Tibial artery (tissue), 4 donors: ENCODE data around the gene FRYL.

Experiments used
- DNase-seq, 2 donors: peaks; one replicate each; pipeline ENCODE4 v3.0.0-alpha.2; 2019
- H3K27ac ChIP-seq, 2 donors: fragments of 200-600 bp; sonication (generic) in 1 of 2; 1 replicate in 1 of 2; 2 replicates in 1 of 2; pipeline ENCODE4 v1.5.1; 2018 to 2019; ENCODE audit warnings: mild to moderate bottlenecking in 1 of 2
- H3K27me3 ChIP-seq, 2 donors: fragments of 200-600 bp; sonication (generic) in 1 of 2; one replicate each; pipeline versions ENCODE4 v1.5.1 to v1.6.0; 2016 to 2019
- H3K36me3 ChIP-seq, 3 donors: fragments of 200-600 bp; sonication (generic) in 2 of 3; one replicate each; pipeline ENCODE4 v1.5.1; 2016 to 2019; ENCODE audit warnings: mild to moderate bottlenecking in 2 of 3
- H3K4me1 ChIP-seq, 4 donors: fragments of 200-600 bp; sonication (generic) in 2 of 4; 1 replicate in 3 of 4; 2 replicates in 1 of 4; pipeline ENCODE4 v1.5.1; 2016 to 2019
- H3K4me3 ChIP-seq, 2 donors: fragments of 200-600 bp; sonication (generic) in 1 of 2; 1 replicate in 1 of 2; 2 replicates in 1 of 2; pipeline ENCODE4 v1.5.1; 2018 to 2019; ENCODE audit warnings: mild to moderate bottlenecking in 2 of 2
- H3K9me3 ChIP-seq, 3 donors: fragments of 200-600 bp; sonication (generic) in 1 of 3; one replicate each; pipeline ENCODE4 v1.5.1; 2016 to 2019
- CTCF ChIP-seq, 2 experiments: fragments of 200-600 bp in 1 of 2; fragments of 450-650 bp in 1 of 2; IDR thresholded peaks; one replicate each; pipeline ENCODE4 v1.5.1; 2017 to 2019; ENCODE audit warnings: antibody characterized with exemption in 2 of 2, mild to moderate bottlenecking in 1 of 2, moderate library complexity in 1 of 2
- intact Hi-C: fragments of 100-400 bp; cut with DNase I; formaldehyde crosslinking; loops from one replicate; pipeline ENCODE4 v1.15.0; 2023; ENCODE audit warnings: low total_unique reads

FRYL gene

GRCh38 chr4:48538358-48538757, 241.7 kb downstream of the FRYL start:
- Histone ChIP-seq H3K9me3 (no peaks in the 10 kb centered on the region), H3K27ac (no peak overlapping the region), H3K4me3 (no peak overlapping the region), H3K27me3 (no peaks in the 10 kb centered on the region), H3K36me3 (peaks cover 54 to 81% (median 71%) of the 10 kb centered on the region in 3 donors), H3K4me1 (peaks cover 0 to 11% (median 0%) of the 10 kb centered on the region in 4 donors)
- no peak for TF ChIP-seq CTCF (IDR thresholded peaks at IDR 0.05)
- DNase-seq: no peak
- intact Hi-C loops: no loop called here

GRCh38 chr4:48526406-48526805, 253.7 kb downstream of the FRYL start:
- no peak overlapping the region for H3K4me3 ChIP-seq
- H3K27me3 ChIP-seq: no peaks in the 10 kb centered on the region
- no peak overlapping the region for H3K27ac ChIP-seq
- peaks cover 85 to 94% (median 88%) of the 10 kb centered on the region in 3 donors for H3K36me3 ChIP-seq
- H3K4me1 ChIP-seq: no peaks in the 10 kb centered on the region
- H3K9me3 ChIP-seq: no peaks in the 10 kb centered on the region
- DNase-seq: no peak
- intact Hi-C loops: no loop called here
- TF ChIP-seq CTCF (IDR thresholded peaks at IDR 0.05): no peak

GRCh38 chr4:48518143-48518542, 261.9 kb downstream of the FRYL start:
- Histone ChIP-seq H3K4me3 (no peak overlapping the region), H3K36me3 (peaks cover 65 to 93% (median 83%) of the 10 kb centered on the region in 3 donors), H3K4me1 (no peaks in the 10 kb centered on the region), H3K27me3 (no peaks in the 10 kb centered on the region), H3K9me3 (no peaks in the 10 kb centered on the region), H3K27ac (no peak overlapping the region)
- no peak for DNase-seq
- intact Hi-C loops: loop anchor here (10.0 kb wide), 1 partner anchor 47 kb away; no protein-coding TSS in a partner anchor
- no peak for TF ChIP-seq CTCF (IDR thresholded peaks at IDR 0.05)

- no peak for DNase-seq
- H3K27ac ChIP-seq: no peak overlapping the region
- no peaks in the 10 kb centered on the region for H3K9me3 ChIP-seq
- TF ChIP-seq CTCF (IDR thresholded peaks at IDR 0.05): no peak
- H3K36me3 ChIP-seq: peaks cover 84 to 94% (median 84%) of the 10 kb centered on the region in 3 donors
- H3K4me3 ChIP-seq: no peak overlapping the region
- intact Hi-C loops: no loop called here
- H3K4me1 ChIP-seq: no peaks in the 10 kb centered on the region
- H3K27me3 ChIP-seq: no peaks in the 10 kb centered on the region
Measured at GRCh38 chr4:48509543-48509942, 270.5 kb downstream of the FRYL start.

GRCh38 chr4:48506716-48507115, 273.4 kb downstream of the FRYL start:
- H3K9me3 ChIP-seq: no peaks in the 10 kb centered on the region
- H3K4me1 ChIP-seq: no peaks in the 10 kb centered on the region
- no peak for DNase-seq
- H3K27ac ChIP-seq: no peak overlapping the region
- H3K36me3 ChIP-seq: peaks cover 63 to 91% (median 70%) of the 10 kb centered on the region in 3 donors
- H3K27me3 ChIP-seq: no peaks in the 10 kb centered on the region
- intact Hi-C loops: no loop called here
- TF ChIP-seq CTCF (IDR thresholded peaks at IDR 0.05): no peak
- H3K4me3 ChIP-seq: no peak overlapping the region

GRCh38 chr4:48504352-48504751, 275.7 kb downstream of the FRYL start:
- intact Hi-C loops: no loop called here
- Histone ChIP-seq H3K4me1 (no peaks in the 10 kb centered on the region), H3K9me3 (no peaks in the 10 kb centered on the region), H3K36me3 (peaks cover 60 to 89% (median 68%) of the 10 kb centered on the region in 3 donors), H3K4me3 (no peak overlapping the region), H3K27ac (no peak overlapping the region), H3K27me3 (no peaks in the 10 kb centered on the region)
- no peak for TF ChIP-seq CTCF (IDR thresholded peaks at IDR 0.05)
- DNase-seq: no peak
